ENCODE results near the gene PLA2R1. TPM values are rescaled to one million over a fixed set of nuclear protein-coding genes. Genes with fewer than 3 reads are reported as not detected.
"Not testable (repeated sequence)": the region's sequence is repeated elsewhere in the genome, so short reads cannot be mapped to it uniquely, and the experiment has no call there.

Gene PLA2R1
- polyA plus RNA-seq, 1 donor, result 1.9 TPM

DNA sequence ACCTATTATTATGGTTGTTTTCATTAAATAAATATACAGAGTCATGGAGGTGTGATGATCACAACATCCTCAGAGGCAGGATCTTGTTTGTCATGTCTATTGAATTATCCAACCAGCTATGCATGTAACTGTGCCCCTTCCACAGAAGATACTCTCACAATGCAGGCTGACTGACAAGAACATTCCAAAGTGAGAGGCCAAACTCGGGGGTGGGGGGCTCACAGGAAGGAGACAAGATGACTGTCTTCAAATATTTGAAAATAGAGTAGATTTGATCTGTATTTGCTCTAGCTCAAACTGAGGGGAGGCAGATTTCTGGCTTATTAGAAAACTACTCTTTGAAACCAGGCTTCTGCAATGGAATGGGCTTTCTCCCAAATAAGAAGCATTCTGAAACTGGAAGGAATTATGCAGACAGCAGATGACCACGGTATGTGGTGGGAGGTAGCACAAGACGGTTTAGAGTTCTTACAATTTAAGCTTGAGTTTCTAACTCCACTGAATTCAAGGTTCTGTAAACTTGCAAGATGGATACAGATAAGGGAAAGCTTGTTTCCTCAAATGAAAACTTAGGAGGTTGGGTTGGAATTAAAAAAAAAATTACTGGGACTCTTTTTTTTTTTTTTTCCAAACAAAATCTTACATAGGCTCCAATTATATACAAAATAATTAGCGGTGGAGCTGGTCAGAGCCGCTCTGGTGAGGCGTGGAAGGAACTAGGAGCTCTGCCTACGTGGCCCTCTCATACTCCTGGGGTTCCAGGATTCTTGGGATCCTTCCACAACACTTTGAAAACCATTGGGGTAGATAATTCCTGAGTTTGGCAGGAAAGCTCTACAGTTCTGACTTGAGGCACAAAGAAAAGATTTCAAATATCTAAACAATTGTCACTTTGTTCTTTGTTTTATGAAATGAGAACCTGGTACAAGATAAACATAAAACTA is 79.3 kb downstream of the PLA2R1 start:
- no peak for DNase-seq (ENCODE audit: low read depth)

- DNase-seq (ENCODE audit: low read depth), result no peak
Observed at GRCh38 chr2:159982270-159982669, 80.1 kb downstream of the PLA2R1 start.

DNA sequence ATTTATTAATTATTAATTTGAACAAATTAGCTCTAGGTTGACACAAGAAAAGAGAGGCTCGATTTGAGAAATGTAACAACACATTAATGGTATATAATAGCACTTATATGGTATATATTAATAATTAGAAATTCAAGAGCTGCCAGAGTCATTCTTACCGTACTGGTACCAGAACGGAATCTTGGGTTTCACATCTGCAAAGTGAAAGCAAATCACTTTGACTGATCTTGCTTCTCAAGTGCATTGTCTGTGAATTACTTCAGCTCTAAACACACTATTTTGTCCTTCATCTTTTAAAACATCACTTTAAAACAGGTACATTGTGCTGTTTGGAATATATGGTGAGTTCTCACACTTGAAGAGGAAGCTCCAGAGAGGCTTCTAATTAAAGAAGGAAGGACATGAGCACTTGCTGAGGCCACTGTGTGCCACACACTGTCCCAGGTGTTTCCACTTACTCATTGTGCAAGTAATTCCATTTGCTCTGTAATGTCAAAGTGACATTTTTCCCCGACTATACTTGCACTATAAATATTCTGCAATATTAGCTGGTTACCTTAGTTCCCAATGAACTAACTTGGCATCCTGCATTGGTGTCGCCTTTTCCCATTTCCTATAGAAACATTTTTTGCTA is 85.8 kb downstream of the PLA2R1 start:
- DNase-seq (ENCODE audit: low read depth), result no peak

DNA sequence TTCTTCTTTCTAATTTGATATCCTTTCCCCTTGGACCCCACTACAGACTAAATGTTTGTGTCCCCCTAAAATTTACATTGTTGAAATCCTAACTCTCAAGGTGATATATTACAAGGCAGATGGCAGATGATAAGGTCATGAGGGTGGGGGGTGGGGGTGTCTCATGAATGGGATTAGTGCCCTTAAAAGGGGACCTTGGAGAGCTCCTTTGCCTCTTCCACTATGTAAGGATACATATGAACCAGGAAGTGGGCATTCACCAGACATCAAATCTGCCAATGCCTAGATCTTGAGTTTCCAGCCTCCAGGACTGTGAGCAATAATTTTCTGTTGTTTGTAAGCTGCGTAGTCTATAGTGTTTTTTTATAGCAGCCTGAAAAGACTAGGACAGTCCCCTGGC is 89.1 kb downstream of the PLA2R1 start:
- no peak for DNase-seq (ENCODE audit: low read depth)

DNA sequence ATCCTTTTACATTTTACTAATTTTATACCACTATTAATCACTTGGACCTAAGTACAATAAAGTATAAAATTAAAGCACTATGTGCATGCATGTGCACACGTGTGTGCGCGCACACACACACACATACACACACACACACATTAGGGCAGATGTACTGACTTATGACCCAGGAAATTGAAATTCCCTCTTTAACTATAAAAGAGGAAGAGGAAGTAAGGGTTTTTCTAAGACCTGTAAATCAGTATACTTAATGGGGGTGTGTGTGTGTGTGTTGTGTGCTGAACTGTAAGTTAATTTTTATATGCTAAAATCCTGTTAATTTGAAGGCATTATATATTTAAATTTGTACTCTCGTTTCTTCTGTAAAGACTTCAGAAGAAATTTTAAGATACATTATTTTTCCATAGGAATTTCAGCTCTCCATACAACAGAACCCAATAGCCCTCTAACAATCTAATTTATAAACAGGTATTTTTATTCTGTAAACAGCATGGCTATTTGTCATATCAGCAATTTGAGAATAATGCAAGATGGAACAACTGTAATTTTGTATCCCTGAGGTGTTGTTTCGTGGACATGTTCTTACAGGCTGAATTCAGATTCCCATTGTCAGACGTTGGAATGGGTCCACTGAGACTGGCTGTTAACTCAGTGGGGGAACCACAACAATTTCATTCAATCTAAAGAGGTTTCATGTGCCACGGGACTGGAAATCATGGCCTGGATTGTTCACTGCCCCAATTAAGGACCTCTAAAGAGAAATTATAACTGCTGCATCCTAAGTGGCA is 90.9 kb downstream of the PLA2R1 start:
- DNase-seq (ENCODE audit: low read depth), result no peak

GRCh38 chr2:159970548-159970947 is 91.9 kb downstream of the PLA2R1 start:
- not testable (repeated sequence) for DNase-seq (ENCODE audit: low read depth)

GRCh38 chr2:159968279-159968900 is 94.0 kb downstream of the PLA2R1 start:
- DNase-seq (ENCODE audit: low read depth), result no peak

DNA sequence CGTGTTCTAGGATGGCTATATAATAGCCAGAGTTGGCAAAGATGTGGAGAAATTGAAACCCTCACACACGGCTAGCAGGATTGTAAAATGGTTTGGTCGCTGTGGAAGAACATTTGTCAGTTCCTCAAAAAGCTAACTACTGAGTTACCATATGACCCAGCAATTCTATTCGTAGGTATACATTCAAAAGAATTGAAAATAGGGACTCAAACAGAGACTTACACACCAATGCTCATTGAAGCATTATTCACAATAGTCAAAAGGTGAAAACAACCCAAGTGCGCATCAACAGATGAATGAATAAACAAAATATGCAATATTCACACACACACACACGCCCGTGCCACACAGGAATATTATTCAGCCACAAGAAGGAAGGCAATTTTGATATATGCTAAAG is 98.7 kb downstream of the PLA2R1 start:
- DNase-seq (ENCODE audit: low read depth), result no peak

DNA sequence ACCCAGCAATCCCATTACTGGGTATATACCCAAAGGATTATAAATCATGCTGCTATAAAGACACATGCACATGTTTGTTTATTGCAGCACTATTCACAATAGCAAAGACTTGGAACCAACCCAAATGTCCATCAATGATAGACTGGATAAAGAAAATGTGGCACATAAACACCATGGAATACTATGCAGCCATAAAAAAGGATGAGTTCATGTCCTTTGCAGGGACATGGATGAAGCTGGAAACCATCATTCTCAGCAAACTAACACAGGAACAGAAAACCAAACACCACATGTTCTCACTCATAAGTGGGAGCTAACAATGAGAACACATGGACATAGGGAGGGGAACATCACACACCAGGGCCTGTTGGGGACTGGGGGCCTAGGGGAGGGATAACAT is 99.9 kb downstream of the PLA2R1 start:
- not testable (repeated sequence) for DNase-seq (ENCODE audit: low read depth)

GRCh38 chr2:159961451-159961850 is 101.0 kb downstream of the PLA2R1 start:
- DNase-seq (ENCODE audit: low read depth), result no peak

DNA sequence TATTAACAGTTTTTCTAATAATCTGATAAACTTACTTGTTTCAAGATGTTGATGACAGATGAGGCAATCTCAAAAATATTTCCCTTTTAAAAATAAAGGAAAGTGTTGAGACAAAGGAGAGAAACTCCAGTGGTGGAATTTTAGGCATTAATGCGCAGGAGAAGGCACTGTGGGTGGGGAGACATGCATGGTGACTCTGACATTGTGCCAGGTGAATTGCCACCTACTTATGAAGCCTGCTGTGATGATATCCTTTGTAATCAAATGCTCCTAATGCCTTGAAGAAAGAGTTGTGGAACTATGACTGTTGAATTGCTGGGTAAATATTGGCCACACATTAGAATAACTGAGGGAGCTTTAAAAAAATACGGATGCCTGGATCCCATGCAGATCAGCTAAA is 101.4 kb downstream of the PLA2R1 start:
- DNase-seq (ENCODE audit: low read depth), result no peak

GRCh38 chr2:159960414-159960813 is 102.0 kb downstream of the PLA2R1 start:
- no peak for DNase-seq (ENCODE audit: low read depth)

- DNase-seq (ENCODE audit: low read depth), result no peak
Observed at GRCh38 chr2:159959136-159959535, 103.3 kb downstream of the PLA2R1 start.

GRCh38 chr2:159953136-159953823 is 109.1 kb downstream of the PLA2R1 start:
- DNase-seq (ENCODE audit: low read depth), result no peak

DNA sequence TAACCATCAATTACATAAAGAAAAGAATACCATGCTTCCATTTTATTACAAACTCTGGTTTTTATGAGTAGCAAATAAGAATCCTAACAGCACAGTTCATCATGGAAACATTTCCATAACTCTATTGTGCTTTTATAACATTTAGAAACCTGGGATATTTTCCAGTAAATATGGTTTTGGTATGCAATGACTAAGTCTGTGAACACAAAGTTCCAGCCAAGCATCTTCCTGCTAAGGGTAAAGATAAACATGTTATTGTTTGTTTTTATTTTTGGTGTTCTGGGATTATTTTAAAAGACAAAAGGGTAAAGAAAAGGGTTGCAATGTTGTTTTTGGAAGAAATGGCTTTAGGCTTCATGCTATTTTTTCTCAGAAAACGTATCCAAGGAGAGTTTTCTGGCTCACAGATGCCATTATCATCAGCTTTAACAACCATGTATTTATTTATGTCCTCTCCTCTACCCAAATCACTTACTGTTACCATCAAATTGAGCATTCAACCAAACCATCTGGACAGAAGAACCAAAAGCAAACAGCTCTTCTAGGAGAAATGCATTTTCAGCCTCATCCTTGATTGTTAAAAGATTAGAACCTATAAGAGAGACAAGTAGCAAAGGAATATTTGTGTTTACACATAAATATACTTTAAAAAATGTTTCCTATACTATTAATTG is 116.0 kb downstream of the PLA2R1 start:
- DNase-seq (ENCODE audit: low read depth), result peak; percentile 76

DNA sequence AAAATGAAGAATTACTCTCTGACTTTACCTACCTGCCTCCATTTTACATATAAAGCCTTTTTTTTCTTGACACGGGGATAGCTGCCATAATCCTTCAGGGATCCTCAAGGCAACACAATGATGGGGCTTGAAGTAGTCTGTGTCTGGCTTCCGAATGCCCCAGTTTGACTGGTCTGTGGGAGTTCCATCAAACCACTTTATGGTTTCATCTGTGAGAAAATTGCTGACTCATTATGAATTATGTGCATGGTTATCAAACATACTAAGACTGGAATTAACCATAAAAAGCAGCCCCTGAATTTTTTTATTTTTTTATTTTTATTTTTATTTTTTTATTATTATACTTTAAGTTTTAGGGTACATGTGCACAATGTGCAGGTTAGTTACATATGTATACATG is 117.5 kb downstream of the PLA2R1 start:
- no peak for DNase-seq (ENCODE audit: low read depth)

DNA sequence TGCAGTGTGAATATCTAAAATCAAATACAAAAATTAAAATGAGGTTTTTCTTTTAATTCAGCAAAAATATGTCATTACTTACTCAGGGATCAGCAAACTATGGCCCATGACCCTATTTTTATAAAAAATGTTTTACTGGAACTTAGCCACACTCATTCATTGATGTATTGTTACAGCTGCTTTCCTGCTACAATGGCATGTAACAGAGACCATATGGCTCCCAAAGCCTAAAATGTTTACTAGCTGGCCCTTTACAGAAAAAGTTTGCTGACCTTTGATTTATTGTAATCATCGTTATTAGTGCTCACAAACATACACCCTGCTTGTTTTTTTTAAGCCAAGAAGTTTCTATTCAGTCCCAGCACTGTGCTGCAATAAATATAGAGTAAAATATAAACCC is 120.3 kb downstream of the PLA2R1 start:
- no peak for DNase-seq (ENCODE audit: low read depth)

DNA sequence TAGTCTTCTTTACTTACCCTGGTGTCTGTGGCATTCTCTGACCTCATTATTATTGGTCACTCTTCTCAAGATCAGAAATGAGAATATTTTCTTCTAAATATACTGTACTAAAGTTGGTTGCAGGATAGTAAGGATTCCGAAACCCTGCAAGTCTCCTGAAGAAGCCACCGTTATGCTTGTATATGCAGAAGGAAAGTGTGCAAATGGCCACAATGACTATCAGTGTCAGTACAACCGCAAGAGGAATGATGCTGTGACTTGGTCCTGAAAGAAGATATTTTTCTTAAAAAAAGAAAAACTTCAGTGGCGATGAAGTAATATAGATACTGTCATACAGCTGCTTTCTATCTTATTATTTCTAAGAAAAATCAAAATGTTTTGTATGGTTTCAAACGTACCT is 120.7 kb downstream of the PLA2R1 start:
- no peak for DNase-seq (ENCODE audit: low read depth)

DNA sequence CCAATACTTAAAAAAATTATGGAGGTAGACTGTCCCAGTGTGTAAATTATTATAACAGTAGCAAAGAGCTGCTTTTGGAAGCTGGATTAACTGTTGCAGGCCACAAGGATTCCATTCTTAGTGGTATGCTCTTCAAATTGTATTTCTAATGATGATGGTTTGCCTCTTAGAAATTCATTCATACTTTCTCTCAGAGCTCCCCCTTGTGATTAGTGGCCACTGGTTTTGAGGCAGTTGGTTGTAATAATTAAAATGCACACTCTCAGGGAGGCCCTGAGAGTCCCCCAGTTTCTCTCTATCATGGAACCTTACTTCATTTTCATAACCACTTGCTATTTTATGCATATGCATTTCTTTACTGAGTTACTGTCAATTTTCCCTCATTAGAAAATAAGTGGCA is 122.5 kb downstream of the PLA2R1 start:
- DNase-seq (ENCODE audit: low read depth), result no peak

DNA sequence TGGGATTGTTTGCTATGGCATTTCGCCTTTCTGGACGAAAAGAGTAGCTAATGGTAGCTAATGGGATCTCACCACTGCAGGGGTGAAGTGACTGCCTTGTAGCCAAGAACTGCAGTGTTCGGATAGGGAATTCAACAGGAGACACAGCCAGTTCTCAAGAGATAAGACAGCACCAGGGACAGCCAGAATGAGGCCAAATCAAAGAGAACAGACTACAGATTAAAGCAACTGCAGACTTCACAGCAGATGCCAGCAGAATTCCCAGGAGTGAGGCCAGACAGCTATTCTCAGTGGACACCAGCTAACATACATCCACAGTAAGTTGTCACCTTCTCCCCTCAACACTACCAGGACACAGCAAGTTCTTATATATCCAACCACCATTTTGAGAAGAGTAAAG is 124.0 kb downstream of the PLA2R1 start:
- no peak for DNase-seq (ENCODE audit: low read depth)

- no peak for DNase-seq (ENCODE audit: low read depth)
Observed at GRCh38 chr2:159936471-159936870, 125.9 kb downstream of the PLA2R1 start.

All from forelimb muscle (tissue), 1 donor.